HepG2 (cell line): Measurements from ENCODE around the gene BEGAIN. TPM values are rescaled to one million over a fixed set of nuclear protein-coding genes. Genes with fewer than 3 reads are reported as not detected.

Experiments
- IKZF5 ChIP-seq: IDR thresholded peaks from 2 replicates; pipeline ENCODE4 v1.6.1; 2018; ENCODE audit warnings: missing genetic modification reagents, mild to moderate bottlenecking, missing compliant biosample characterization
- KIAA2018 ChIP-seq: sonication (generic); formaldehyde crosslinking; IDR thresholded peaks from 2 replicates; pipeline ENCODE4 v1.5.0; 2020; ENCODE audit warnings: mild to moderate bottlenecking, missing genetic modification reagents, borderline replicate concordance
- ZNF383 ChIP-seq: sonication (generic); formaldehyde crosslinking; IDR thresholded peaks from 2 replicates; pipeline ENCODE4 v1.4.0; 2020; ENCODE audit warnings: missing genetic modification reagents, mild to moderate bottlenecking, borderline replicate concordance
- ZNF639 ChIP-seq: conservative IDR thresholded peaks from 2 replicates; pipeline ENCODE4 v1.6.1; 2018; ENCODE audit warnings: missing genetic modification reagents
- polyA plus RNA-seq, 8 experiments: library from polyadenylated mRNA; depleted of rRNA in 3 of 8; stranded (reverse) in 7 of 8; unstranded in 1 of 8; fragments of >200 nt; fragmentation: Illumina TruSeq in 4 of 8; extraction: Trizol in 4 of 8; gene quantifications; 2 replicates each; pipeline versions ENCODE4 v1.2.1 to v1.2.3, GENCODE V29; 2011 to 2016; ENCODE audit warnings: low read depth in 4 of 8, missing spikeins in 1 of 8, mixed read lengths in 1 of 8; ENCODE audit not compliant: insufficient read depth in 1 of 8
- total RNA-seq, 5 experiments: library from RNA; depleted of rRNA; stranded (reverse); fragments of >200 nt; fragmentation: Illumina TruSeq; extraction: Trizol; gene quantifications; 2 replicates each; pipeline ENCODE4 v1.2.3, GENCODE V29; 2016; ENCODE audit warnings: low read depth in 1 of 5

BEGAIN gene
- total and polyA plus RNA-seq, 2 of the 13 experiments (the other 11 are each of a cell fraction or from before 2014, with no cell fraction given): not detected

GRCh38 chr14:100549834-100550625 lies 37.2 kb downstream of the BEGAIN start (continued):
- TF ChIP-seq IKZF5 (CRISPR knock-in tag) (no peak), ZNF383 (CRISPR knock-in tag) (no peak), KIAA2018 (CRISPR knock-in tag) (no peak), ZNF639 (CRISPR knock-in tag) (no peak)
- TF ChIP-seq, all 625 proteins: peak for 0
